ENCODE data around the gene GNAO1. TPM values are rescaled to one million over a fixed set of nuclear protein-coding genes. Genes with fewer than 3 reads are reported as not detected.

The GNAO1 gene
- total and polyA plus RNA-seq, 2 of the 13 experiments (the other 11 are each of a cell fraction or from before 2014, with no cell fraction given): not detected

DNA sequence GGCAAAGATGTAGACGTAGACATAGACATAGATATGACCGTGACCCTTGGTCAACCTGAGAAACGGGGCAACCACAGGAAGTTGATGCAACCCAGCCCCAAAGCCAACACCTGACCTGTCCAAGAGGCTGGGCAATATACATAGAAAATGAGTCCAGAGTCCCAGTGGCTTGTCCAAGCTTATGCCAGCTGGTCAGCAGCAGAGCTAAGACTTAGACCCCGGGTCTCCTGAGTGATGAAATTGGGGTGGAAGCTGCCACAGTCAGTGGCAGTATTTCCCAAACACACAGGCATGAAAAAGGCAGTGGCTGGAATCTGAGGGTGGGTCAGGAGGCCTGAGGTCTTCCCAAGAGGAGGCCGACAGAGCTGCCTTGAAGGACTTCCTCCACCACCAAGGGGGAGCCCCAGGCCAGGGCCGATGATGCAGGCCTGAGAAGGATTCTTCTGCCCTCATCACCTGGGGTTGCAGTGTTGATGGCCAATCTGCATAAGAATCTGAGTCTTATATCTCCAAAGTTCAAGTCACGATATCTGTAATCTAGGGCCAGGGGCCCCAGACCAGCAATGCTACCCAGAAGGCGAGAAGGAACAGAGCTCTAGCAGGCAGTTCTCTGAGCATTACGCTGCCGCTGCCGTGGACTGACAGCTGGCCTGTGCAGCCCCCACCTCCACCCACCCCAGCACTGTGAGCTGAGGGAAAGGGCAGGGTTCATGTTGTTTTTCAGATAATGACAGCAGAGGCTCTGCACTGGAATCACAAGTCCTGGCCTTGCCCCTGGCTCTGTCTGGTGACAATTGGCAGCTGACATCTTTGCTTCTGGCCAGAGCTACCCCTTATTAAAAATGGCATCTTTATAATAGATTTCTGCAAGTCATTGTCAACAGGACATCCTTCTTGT is 72.7 kb downstream of the GNAO1 start (continued):
- TF ChIP-seq ZMYM2 (CRISPR knock-in tag; IDR thresholded peaks at IDR 0.05) (no peak), NFRKB (IDR thresholded peaks at IDR 0.05) (no peak), TARDBP (CRISPR knock-in tag; IDR thresholded peaks at IDR 0.05) (peak; percentile 69), MAFG (CRISPR knock-in tag; IDR thresholded peaks at IDR 0.05) (no peak), ZNF788 (CRISPR knock-in tag; IDR thresholded peaks at IDR 0.05; ENCODE audit: borderline replicate concordance) (peak; percentile 67; the same call in 1 of the 2 replicates), ZNF556 (CRISPR knock-in tag; IDR thresholded peaks at IDR 0.05; ENCODE audit: borderline replicate concordance) (0 out of 2 replicates have a peak, but pooled peaks have one; percentile 38), POLR2AphosphoS5 (IDR thresholded peaks at IDR 0.05; ENCODE audit: low read depth, low read length) (no peak), BHLHE40 (IDR thresholded peaks at IDR 0.05; ENCODE audit: low read length) (peak; percentile 54; the same call in 1 of the 2 replicates), ATAD3A (CRISPR knock-in tag; IDR thresholded peaks at IDR 0.05) (no peak), KLF15 (CRISPR knock-in tag; IDR thresholded peaks at IDR 0.05; ENCODE audit: borderline replicate concordance) (no peak), KDM6A (CRISPR knock-in tag; IDR thresholded peaks at IDR 0.05; ENCODE audit: low read depth) (no peak), KAT2B (IDR thresholded peaks at IDR 0.05; ENCODE audit: borderline replicate concordance, low read depth, low read length) (no peak), ZNF614 (CRISPR knock-in tag; IDR thresholded peaks at IDR 0.05; ENCODE audit: borderline replicate concordance) (no peak; the same call in 1 of the 2 replicates), ERF (CRISPR knock-in tag; IDR thresholded peaks at IDR 0.05) (no peak), EEA1 (CRISPR knock-in tag; IDR thresholded peaks at IDR 0.05; ENCODE audit: borderline replicate concordance) (no peak), ZNF34 (CRISPR knock-in tag; IDR thresholded peaks at IDR 0.05; ENCODE audit: borderline replicate concordance) (no peak)
- TF ChIP-seq, protein P1, sequence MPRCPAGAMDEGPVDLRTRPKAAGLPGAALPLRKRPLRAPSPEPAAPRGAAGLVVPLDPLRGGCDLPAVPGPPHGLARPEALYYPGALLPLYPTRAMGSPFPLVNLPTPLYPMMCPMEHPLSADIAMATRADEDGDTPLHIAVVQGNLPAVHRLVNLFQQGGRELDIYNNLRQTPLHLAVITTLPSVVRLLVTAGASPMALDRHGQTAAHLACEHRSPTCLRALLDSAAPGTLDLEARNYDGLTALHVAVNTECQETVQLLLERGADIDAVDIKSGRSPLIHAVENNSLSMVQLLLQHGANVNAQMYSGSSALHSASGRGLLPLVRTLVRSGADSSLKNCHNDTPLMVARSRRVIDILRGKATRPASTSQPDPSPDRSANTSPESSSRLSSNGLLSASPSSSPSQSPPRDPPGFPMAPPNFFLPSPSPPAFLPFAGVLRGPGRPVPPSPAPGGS (CRISPR knock-in tag; IDR thresholded peaks at IDR 0.05): peak; percentile 50; the same call in 1 of the 2 replicates
- TF ChIP-seq, protein P2, sequence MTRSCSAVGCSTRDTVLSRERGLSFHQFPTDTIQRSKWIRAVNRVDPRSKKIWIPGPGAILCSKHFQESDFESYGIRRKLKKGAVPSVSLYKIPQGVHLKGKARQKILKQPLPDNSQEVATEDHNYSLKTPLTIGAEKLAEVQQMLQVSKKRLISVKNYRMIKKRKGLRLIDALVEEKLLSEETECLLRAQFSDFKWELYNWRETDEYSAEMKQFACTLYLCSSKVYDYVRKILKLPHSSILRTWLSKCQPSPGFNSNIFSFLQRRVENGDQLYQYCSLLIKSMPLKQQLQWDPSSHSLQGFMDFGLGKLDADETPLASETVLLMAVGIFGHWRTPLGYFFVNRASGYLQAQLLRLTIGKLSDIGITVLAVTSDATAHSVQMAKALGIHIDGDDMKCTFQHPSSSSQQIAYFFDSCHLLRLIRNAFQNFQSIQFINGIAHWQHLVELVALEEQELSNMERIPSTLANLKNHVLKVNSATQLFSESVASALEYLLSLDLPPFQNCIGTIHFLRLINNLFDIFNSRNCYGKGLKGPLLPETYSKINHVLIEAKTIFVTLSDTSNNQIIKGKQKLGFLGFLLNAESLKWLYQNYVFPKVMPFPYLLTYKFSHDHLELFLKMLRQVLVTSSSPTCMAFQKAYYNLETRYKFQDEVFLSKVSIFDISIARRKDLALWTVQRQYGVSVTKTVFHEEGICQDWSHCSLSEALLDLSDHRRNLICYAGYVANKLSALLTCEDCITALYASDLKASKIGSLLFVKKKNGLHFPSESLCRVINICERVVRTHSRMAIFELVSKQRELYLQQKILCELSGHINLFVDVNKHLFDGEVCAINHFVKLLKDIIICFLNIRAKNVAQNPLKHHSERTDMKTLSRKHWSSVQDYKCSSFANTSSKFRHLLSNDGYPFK (CRISPR knock-in tag; IDR thresholded peaks at IDR 0.05; ENCODE audit: borderline replicate concordance): 0 out of 2 replicates have a peak, but pooled peaks have one; percentile 11
- TF ChIP-seq, protein P3, sequence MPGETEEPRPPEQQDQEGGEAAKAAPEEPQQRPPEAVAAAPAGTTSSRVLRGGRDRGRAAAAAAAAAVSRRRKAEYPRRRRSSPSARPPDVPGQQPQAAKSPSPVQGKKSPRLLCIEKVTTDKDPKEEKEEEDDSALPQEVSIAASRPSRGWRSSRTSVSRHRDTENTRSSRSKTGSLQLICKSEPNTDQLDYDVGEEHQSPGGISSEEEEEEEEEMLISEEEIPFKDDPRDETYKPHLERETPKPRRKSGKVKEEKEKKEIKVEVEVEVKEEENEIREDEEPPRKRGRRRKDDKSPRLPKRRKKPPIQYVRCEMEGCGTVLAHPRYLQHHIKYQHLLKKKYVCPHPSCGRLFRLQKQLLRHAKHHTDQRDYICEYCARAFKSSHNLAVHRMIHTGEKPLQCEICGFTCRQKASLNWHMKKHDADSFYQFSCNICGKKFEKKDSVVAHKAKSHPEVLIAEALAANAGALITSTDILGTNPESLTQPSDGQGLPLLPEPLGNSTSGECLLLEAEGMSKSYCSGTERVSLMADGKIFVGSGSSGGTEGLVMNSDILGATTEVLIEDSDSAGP (CRISPR knock-in tag; IDR thresholded peaks at IDR 0.05; ENCODE audit: borderline replicate concordance): peak; percentile 42; the same call in 1 of the 2 replicates

All from HepG2 (cell line).